Measurements from ENCODE around the gene EPHA3.

DNA sequence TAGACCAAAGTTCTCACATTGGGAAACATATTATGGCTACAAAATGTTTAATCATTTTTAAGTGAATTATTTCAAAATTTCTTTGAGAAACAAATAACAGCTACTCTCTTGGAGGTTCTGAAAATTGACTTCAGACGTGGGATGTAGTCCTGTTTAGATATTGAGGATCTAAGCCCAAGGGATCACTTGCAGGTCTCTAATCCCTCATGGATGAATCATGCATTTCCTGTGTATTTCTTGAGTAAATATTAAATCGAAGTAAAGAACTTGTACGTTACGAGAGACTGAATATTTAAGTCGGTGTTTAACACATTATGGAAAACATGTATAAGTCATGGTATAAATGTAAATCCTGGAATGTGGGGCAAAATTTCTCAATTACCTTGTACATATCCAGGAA lies 119.8 kb downstream of the EPHA3 start:
- TF ChIP-seq, protein P1, sequence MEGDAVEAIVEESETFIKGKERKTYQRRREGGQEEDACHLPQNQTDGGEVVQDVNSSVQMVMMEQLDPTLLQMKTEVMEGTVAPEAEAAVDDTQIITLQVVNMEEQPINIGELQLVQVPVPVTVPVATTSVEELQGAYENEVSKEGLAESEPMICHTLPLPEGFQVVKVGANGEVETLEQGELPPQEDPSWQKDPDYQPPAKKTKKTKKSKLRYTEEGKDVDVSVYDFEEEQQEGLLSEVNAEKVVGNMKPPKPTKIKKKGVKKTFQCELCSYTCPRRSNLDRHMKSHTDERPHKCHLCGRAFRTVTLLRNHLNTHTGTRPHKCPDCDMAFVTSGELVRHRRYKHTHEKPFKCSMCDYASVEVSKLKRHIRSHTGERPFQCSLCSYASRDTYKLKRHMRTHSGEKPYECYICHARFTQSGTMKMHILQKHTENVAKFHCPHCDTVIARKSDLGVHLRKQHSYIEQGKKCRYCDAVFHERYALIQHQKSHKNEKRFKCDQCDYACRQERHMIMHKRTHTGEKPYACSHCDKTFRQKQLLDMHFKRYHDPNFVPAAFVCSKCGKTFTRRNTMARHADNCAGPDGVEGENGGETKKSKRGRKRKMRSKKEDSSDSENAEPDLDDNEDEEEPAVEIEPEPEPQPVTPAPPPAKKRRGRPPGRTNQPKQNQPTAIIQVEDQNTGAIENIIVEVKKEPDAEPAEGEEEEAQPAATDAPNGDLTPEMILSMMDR (IDR thresholded peaks at IDR 0.05), result no peak
- TF ChIP-seq POLR2AphosphoS5 (IDR thresholded peaks at IDR 0.05), result no peak
- TF ChIP-seq POLR2A (IDR thresholded peaks at IDR 0.05), result no peak

All from prostate gland (tissue), 2 donors.